ENCODE measurements around the gene GNAL.
"Not testable (repeated sequence)": the region's sequence is repeated elsewhere in the genome, so short reads cannot be mapped to it uniquely, and the experiment has no call there.

The GNAL gene

GRCh38 chr18:11854554-11854953, 165.5 kb downstream of the GNAL start:
- FAIRE-seq: not testable (repeated sequence)

GRCh38 chr18:11857177-11857887, 168.3 kb downstream of the GNAL start:
- no peak for FAIRE-seq

- FAIRE-seq: no peak
Measured at GRCh38 chr18:11859282-11859830, 170.3 kb downstream of the GNAL start.

GRCh38 chr18:11859903-11860407, 170.9 kb downstream of the GNAL start:
- FAIRE-seq: no peak

GRCh38 chr18:11860594-11861450, 171.8 kb downstream of the GNAL start:
- no peak for FAIRE-seq

- FAIRE-seq: no peak
Measured at GRCh38 chr18:11861583-11862288, 172.7 kb downstream of the GNAL start.

- no peak for FAIRE-seq
Measured at GRCh38 chr18:11862468-11863137, 173.5 kb downstream of the GNAL start.

GRCh38 chr18:11864471-11864870, 175.4 kb downstream of the GNAL start:
- FAIRE-seq: no peak

GRCh38 chr18:11865071-11865470, 176.0 kb downstream of the GNAL start:
- no peak for FAIRE-seq

- FAIRE-seq: no peak
Measured at GRCh38 chr18:11866329-11866728, 177.3 kb downstream of the GNAL start.

GRCh38 chr18:11866764-11867163, 177.7 kb downstream of the GNAL start:
- FAIRE-seq: no peak

- FAIRE-seq: no peak
Measured at GRCh38 chr18:11868230-11868629, 179.2 kb downstream of the GNAL start.

GRCh38 chr18:11871501-11871900, 182.4 kb downstream of the GNAL start:
- FAIRE-seq: no peak

- no peak for FAIRE-seq
Measured at GRCh38 chr18:11872479-11873136, 183.5 kb downstream of the GNAL start.

GRCh38 chr18:11873670-11874340, 184.7 kb downstream of the GNAL start:
- no peak for FAIRE-seq

GRCh38 chr18:11874676-11875075, 185.6 kb downstream of the GNAL start:
- FAIRE-seq: no peak

- no peak for FAIRE-seq
Measured at GRCh38 chr18:11877497-11878135, 188.6 kb downstream of the GNAL start.

GRCh38 chr18:11880586-11881304, 191.7 kb downstream of the GNAL start:
- no peak for FAIRE-seq

GRCh38 chr18:11882636-11883035, 193.6 kb downstream of the GNAL start:
- FAIRE-seq: no peak

- FAIRE-seq: no peak
Measured at GRCh38 chr18:11883153-11883552, 194.1 kb downstream of the GNAL start.
